HL-60 (cell line): ENCODE results near the gene HES5.

Experiments
- DNase-seq, 2 experiments: peaks; one replicate each; pipeline ENCODE4 v3.0.0-alpha.2; 2010 to 2020; ENCODE audit warnings: low read depth in 1 of 2, low spot score in 1 of 2
- H3K27ac ChIP-seq: fragments of 250-450 bp; sonication (Bioruptor Pico); replicated peaks from 2 replicates; pipeline ENCODE4 v1.5.1; 2020; ENCODE audit warnings: mild to moderate bottlenecking, moderate library complexity
- H3K27me3 ChIP-seq: fragments of 250-450 bp; sonication (Bioruptor Pico); 2 replicates; pipeline ENCODE4 v1.5.1; 2021; ENCODE audit warnings: mild to moderate bottlenecking, moderate library complexity; ENCODE audit not compliant: insufficient read depth, poor library complexity, severe bottlenecking
- H3K4me3 ChIP-seq: replicated peaks from 2 replicates; pipeline ENCODE4 v1.5.1; 2011; ENCODE audit warnings: mild to moderate bottlenecking, control low read depth, low read length; ENCODE audit not compliant: insufficient read depth
- GABPA ChIP-seq: IDR thresholded peaks from 2 replicates; pipeline ENCODE4 v1.6.1; 2012; ENCODE audit warnings: low read depth
- POLR2AphosphoS5 ChIP-seq: IDR thresholded peaks from 2 replicates; pipeline ENCODE4 v1.6.1; 2012; ENCODE audit warnings: low read depth
- SPI1 ChIP-seq: IDR thresholded peaks from 2 replicates; pipeline ENCODE4 v1.6.1; 2012; ENCODE audit warnings: low read depth, mild to moderate bottlenecking, borderline replicate concordance
- TF ChIP-seq, protein P1 (sequence below): IDR thresholded peaks from one replicate; pipeline ENCODE4 v1.5.1; 2011; ENCODE audit warnings: low read length, control low read depth, inconsistent platforms; ENCODE audit not compliant: insufficient read depth
- TF ChIP-seq, protein P2 (sequence below): IDR thresholded peaks from 2 replicates; pipeline ENCODE4 v1.6.1; 2012; ENCODE audit warnings: low read depth; ENCODE audit not compliant: insufficient replicate concordance

HES5 gene

DNA sequence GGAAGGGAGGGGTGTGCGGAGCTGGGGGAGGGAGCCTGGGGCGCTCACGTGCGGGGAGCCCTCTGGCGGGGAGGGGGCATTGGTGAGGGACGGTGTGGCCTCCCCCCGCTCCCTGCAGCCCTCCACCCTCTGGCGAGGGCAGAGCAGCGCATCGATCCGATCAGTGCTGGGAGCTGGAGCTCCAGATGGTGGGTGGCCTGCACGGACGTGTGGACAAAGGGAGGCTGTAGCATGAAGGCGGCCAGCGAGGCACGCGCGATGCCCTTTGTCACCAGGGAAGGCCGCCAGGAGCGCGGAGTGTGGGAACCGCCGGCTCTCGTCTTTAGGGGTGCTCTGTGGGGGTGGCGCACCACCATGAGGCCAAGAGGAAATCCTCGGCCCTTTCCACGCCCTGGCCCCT lies 5.4 kb upstream of the HES5 start:
- TF ChIP-seq GABPA = no peak
- TF ChIP-seq, protein P1, sequence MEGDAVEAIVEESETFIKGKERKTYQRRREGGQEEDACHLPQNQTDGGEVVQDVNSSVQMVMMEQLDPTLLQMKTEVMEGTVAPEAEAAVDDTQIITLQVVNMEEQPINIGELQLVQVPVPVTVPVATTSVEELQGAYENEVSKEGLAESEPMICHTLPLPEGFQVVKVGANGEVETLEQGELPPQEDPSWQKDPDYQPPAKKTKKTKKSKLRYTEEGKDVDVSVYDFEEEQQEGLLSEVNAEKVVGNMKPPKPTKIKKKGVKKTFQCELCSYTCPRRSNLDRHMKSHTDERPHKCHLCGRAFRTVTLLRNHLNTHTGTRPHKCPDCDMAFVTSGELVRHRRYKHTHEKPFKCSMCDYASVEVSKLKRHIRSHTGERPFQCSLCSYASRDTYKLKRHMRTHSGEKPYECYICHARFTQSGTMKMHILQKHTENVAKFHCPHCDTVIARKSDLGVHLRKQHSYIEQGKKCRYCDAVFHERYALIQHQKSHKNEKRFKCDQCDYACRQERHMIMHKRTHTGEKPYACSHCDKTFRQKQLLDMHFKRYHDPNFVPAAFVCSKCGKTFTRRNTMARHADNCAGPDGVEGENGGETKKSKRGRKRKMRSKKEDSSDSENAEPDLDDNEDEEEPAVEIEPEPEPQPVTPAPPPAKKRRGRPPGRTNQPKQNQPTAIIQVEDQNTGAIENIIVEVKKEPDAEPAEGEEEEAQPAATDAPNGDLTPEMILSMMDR = no peak
- TF ChIP-seq, protein P2, sequence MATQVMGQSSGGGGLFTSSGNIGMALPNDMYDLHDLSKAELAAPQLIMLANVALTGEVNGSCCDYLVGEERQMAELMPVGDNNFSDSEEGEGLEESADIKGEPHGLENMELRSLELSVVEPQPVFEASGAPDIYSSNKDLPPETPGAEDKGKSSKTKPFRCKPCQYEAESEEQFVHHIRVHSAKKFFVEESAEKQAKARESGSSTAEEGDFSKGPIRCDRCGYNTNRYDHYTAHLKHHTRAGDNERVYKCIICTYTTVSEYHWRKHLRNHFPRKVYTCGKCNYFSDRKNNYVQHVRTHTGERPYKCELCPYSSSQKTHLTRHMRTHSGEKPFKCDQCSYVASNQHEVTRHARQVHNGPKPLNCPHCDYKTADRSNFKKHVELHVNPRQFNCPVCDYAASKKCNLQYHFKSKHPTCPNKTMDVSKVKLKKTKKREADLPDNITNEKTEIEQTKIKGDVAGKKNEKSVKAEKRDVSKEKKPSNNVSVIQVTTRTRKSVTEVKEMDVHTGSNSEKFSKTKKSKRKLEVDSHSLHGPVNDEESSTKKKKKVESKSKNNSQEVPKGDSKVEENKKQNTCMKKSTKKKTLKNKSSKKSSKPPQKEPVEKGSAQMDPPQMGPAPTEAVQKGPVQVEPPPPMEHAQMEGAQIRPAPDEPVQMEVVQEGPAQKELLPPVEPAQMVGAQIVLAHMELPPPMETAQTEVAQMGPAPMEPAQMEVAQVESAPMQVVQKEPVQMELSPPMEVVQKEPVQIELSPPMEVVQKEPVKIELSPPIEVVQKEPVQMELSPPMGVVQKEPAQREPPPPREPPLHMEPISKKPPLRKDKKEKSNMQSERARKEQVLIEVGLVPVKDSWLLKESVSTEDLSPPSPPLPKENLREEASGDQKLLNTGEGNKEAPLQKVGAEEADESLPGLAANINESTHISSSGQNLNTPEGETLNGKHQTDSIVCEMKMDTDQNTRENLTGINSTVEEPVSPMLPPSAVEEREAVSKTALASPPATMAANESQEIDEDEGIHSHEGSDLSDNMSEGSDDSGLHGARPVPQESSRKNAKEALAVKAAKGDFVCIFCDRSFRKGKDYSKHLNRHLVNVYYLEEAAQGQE = no peak
- no peak for TF ChIP-seq SPI1
- TF ChIP-seq POLR2AphosphoS5 = no peak
- H3K27ac ChIP-seq = no peak overlapping the region
- H3K4me3 ChIP-seq = no peak overlapping the region
- peaks cover 47% of the 10 kb centered on the region for H3K27me3 ChIP-seq
- no peak for DNase-seq

DNA sequence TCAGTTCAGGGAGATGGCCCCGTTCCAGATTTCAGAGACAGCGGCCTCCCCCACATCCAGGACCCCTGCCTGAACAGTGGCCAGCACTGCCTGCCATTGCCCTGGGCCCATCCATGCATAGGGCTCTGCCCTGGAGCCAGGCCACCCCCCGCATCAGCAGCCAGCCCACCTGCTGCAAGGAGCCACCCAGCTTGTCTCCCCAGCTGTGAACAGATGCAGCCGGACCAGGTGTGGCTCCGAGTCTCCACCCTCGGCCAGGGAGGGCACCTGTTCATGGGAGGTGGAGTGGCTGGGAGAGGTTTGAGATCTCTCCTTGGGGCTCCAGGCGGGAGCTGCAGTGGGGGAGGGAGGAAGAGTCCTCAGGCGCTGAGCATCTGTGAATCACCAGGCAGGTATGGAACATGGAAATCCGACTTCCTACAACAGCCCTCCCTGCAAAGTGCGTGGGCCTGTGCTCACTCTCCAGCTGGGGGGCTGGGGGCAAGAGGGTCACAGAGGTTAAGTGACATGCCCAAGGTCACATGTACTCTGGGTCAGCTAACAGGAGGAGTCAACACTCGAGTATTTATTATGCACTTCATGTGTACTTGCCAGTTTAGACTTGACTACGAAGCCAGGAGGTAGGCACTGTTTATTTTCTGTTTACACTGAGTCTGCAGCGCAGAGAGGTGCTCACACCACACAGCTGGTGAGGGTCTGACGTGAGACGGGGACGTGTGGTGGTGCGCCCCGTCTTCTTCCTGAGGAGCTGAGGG lies 4.8 kb upstream of the HES5 start:
- Histone ChIP-seq H3K27ac (no peak overlapping the region), H3K27me3 (peaks cover 51% of the 10 kb centered on the region), H3K4me3 (no peak overlapping the region)
- no peak for DNase-seq
- TF ChIP-seq, protein P2 = no peak
- TF ChIP-seq GABPA = no peak

DNA sequence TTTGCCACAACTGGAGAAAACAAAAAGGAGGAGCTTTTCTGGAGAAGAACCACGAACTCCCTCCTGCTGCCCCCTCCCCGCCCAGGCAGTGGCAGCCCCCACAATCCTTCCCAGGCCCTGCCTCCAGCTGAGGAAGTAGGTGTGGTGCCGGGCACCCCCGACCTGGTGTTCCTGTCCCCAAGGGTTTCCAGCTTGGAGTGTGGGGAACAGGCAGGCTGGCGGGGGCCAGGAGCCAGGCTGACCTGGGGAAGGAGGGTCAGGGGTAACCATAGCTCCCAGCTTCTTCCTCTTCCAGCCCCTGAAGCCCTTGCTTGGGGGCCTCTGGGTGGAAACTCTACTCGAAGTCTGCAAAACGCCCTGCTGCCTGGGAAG lies 4.2 kb upstream of the HES5 start:
- no peak overlapping the region for H3K27ac ChIP-seq
- no peak for DNase-seq

More for the DNA sequence above, 4.2 kb upstream of the HES5 start:
- Histone ChIP-seq H3K4me3 (no peak overlapping the region), H3K27me3 (peaks cover 52% of the 10 kb centered on the region)
- no peak for TF ChIP-seq POLR2AphosphoS5
- TF ChIP-seq, protein P2 = no peak
- no peak for TF ChIP-seq SPI1
- no peak for TF ChIP-seq GABPA
- TF ChIP-seq, protein P1 = no peak
